Measurements from ENCODE around the gene KCNH5.

DNA sequence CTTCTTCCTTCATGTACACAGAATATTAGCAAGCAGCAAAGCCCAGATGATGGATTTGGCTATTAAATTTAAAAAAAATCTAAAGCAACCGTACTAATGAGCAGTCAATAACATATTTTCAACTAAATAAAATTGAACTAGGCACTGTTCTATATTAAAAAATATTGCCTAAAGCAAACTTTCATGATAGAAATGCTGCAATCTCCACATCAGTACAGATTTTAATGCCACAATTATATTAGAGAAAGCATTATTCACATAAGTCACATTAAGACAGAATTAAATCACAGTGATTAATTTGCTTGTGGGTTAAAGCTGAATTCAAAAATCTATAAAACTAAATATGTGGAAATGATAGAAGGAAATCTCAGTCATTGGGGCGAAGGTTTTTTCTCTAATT lies 200.7 kb downstream of the KCNH5 start:
- TF ChIP-seq, protein P1, sequence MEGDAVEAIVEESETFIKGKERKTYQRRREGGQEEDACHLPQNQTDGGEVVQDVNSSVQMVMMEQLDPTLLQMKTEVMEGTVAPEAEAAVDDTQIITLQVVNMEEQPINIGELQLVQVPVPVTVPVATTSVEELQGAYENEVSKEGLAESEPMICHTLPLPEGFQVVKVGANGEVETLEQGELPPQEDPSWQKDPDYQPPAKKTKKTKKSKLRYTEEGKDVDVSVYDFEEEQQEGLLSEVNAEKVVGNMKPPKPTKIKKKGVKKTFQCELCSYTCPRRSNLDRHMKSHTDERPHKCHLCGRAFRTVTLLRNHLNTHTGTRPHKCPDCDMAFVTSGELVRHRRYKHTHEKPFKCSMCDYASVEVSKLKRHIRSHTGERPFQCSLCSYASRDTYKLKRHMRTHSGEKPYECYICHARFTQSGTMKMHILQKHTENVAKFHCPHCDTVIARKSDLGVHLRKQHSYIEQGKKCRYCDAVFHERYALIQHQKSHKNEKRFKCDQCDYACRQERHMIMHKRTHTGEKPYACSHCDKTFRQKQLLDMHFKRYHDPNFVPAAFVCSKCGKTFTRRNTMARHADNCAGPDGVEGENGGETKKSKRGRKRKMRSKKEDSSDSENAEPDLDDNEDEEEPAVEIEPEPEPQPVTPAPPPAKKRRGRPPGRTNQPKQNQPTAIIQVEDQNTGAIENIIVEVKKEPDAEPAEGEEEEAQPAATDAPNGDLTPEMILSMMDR (IDR thresholded peaks at IDR 0.05): no peak
- TF ChIP-seq POLR2A (IDR thresholded peaks at IDR 0.05) (no peak), POLR2AphosphoS5 (IDR thresholded peaks at IDR 0.05) (no peak)
